ENCODE results near the gene TTC12. TPM values are rescaled to one million over a fixed set of nuclear protein-coding genes. Genes with fewer than 3 reads are reported as not detected.

TTC12 gene
- total and polyA plus RNA-seq, 2 of the 8 experiments (the other 6 are each of a cell fraction or from before 2014, with no cell fraction given): 4.7 to 9.0 TPM

DNA sequence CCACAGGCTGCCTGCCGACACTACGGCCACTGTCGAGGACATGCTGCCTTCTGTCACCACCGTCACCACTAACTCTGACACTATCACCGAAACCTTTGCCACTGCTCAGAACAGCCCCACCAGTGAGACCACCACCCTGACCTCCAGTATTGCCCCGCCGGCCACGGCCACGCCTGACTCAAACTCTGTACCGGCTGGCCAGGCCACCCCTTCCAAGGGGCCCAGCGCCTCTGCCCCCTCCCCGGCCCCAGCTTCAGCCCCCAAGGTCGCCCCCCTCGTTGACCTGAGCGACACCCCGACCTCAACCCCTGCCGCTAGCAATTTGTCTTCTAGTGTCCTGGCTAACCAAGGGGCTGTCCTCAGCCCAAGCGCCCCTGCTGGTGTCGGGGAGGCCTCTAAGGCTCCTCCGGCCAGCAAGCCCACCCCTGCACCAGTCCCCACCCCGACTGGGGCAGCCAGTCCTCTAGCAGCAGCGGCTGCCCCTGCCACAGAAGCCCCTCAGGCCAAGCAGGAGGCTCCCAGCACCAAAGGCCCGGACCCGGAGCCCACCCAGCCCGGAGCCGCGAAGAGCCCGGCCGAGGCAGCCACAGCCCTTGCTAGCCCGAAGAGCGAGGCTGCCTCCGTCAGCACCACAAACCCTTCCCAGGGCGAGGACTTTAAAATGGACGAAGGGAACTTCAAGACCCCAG lies 41.3 kb upstream of the TTC12 start:
- Histone ChIP-seq H3K9ac (replicated peaks in 1 of 4; ENCODE audit: extremely low read depth in 1 of 4, low read depth in 3 of 4, low read length in 3 of 4) (no peak overlapping the region), H3K4me1 (replicated peaks in 1 of 4; ENCODE audit: control insufficient read depth in 3 of 4, insufficient read depth in 4 of 4, low read length in 3 of 4) (no peaks in the 10 kb centered on the region), H3K4me2 (ENCODE audit: insufficient read depth in 1 of 2, low read depth in 2 of 2, low read length in 2 of 2) (no peak overlapping the region), H3K23ac (ENCODE audit: insufficient read length) (no peak overlapping the region), H4K20me1 (replicated peaks in 1 of 2; ENCODE audit: control insufficient read depth in 1 of 2, insufficient read depth in 2 of 2, low read length in 2 of 2) (no peaks in the 10 kb centered on the region), H4K8ac (ENCODE audit: extremely low read depth, insufficient read depth, low read length) (no peak overlapping the region), H3K4me3 (ENCODE audit: extremely low read depth in 1 of 4, insufficient read depth in 2 of 4, low read depth in 3 of 4, low read length in 4 of 4) (no peak overlapping the region), H3K79me1 (ENCODE audit: low read depth, low read length) (no peaks in the 10 kb centered on the region), H3K79me2 (ENCODE audit: control insufficient read depth in 1 of 2, insufficient read depth in 2 of 2, low read length in 2 of 2) (no peaks in the 10 kb centered on the region), H3K56ac (replicated peaks; ENCODE audit: insufficient read length, low read depth, low read length) (no peak overlapping the region), H2BK5ac (ENCODE audit: low read depth, low read length) (no peak overlapping the region), H3K36me3 (ENCODE audit: control insufficient read depth in 2 of 4, insufficient read depth in 4 of 4, low read length in 3 of 4) (no peaks in the 10 kb centered on the region), H2BK15ac (ENCODE audit: low read length) (no peak overlapping the region), H3K23me2 (ENCODE audit: low read depth, low read length) (no peaks in the 10 kb centered on the region), H3K27ac (ENCODE audit: low read depth, low read length) (no peak overlapping the region), H3K27me3 (replicated peaks in 1 of 4; ENCODE audit: control insufficient read depth in 3 of 4, extremely low read depth in 1 of 4, insufficient read depth in 3 of 4, low read length in 3 of 4) (no peaks in the 10 kb centered on the region), H2BK120ac (replicated peaks; ENCODE audit: low read depth, low read length) (no peak overlapping the region), H4K5ac (ENCODE audit: insufficient read length, low read depth, low read length) (no peak overlapping the region), H3K18ac (ENCODE audit: extremely low read depth, low read length) (no peak overlapping the region), H3K14ac (ENCODE audit: insufficient read length) (no peak overlapping the region), H2AK5ac (ENCODE audit: low read depth, low read length) (no peak overlapping the region), H3K4ac (replicated peaks; ENCODE audit: insufficient read length, low read depth, low read length) (no peak overlapping the region), H4K91ac (replicated peaks; ENCODE audit: insufficient read length, low read length) (no peak overlapping the region), H2AFZ (ENCODE audit: low read length) (no peak overlapping the region), H2BK12ac (ENCODE audit: low read depth, low read length) (peak overlapping the region; percentile 75; the same call in 1 of the 2 replicates), H2BK20ac (ENCODE audit: low read length) (no peak overlapping the region), H3K9me3 (ENCODE audit: insufficient read depth in 2 of 2, low read depth in 1 of 2, low read length in 1 of 2) (no peaks in the 10 kb centered on the region)
- POLR2A ChIA-PET (ENCODE audit: partially characterized antibody): no interaction called here
- 91% methylated on average over 28 of the region's 34 CpGs; no CpG with 5 or more reads in 1 of the 2 experiments for WGBS, 2 experiments (ENCODE audit: extremely low coverage in 1 of 2, insufficient coverage in 1 of 2, insufficient read length in 1 of 2, insufficient replicate concordance in 2 of 2, low coverage in 1 of 2, low lambda C conversion rate in 2 of 2, missing lambda C conversion rate in 1 of 2)
- FAIRE-seq: no peak
- DNase-seq (ENCODE audit: low read depth in 1 of 2, low spot score in 2 of 2): no peak
- CTCF ChIA-PET (ENCODE audit: partially characterized antibody): interaction anchor here (0.8 to 3.9 kb wide), 10 partner anchors 8 to 986 kb away, joined by 3 to 15 read pairs (median 6); no protein-coding TSS in a partner anchor
- no peak for TF ChIP-seq CEBPB (IDR thresholded peaks at IDR 0.05; ENCODE audit: low read depth, low read length)
- TF ChIP-seq NANOG (IDR thresholded peaks at IDR 0.05; ENCODE audit: insufficient read depth, low read depth, low read length, poor library complexity, severe bottlenecking): no peak
- TF ChIP-seq, protein P1, sequence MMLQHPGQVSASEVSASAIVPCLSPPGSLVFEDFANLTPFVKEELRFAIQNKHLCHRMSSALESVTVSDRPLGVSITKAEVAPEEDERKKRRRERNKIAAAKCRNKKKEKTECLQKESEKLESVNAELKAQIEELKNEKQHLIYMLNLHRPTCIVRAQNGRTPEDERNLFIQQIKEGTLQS (IDR thresholded peaks at IDR 0.05; ENCODE audit: insufficient read depth, low read depth, low read length): no peak
- no peak for TF ChIP-seq SAP30 (IDR thresholded peaks at IDR 0.05; ENCODE audit: insufficient read depth, insufficient replicate concordance, low read length)
- no peak for TF ChIP-seq PHF8 (conservative IDR thresholded peaks at IDR 0.05; ENCODE audit: low read depth, low read length)
- TF ChIP-seq ZNF274 (IDR thresholded peaks at IDR 0.05; ENCODE audit: borderline replicate concordance, extremely low read depth, low read length): no peak
- no peak for TF ChIP-seq RXRA (IDR thresholded peaks at IDR 0.05; ENCODE audit: insufficient read depth, low read depth, low read length)
- TF ChIP-seq, protein P2, sequence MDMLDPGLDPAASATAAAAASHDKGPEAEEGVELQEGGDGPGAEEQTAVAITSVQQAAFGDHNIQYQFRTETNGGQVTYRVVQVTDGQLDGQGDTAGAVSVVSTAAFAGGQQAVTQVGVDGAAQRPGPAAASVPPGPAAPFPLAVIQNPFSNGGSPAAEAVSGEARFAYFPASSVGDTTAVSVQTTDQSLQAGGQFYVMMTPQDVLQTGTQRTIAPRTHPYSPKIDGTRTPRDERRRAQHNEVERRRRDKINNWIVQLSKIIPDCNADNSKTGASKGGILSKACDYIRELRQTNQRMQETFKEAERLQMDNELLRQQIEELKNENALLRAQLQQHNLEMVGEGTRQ (IDR thresholded peaks at IDR 0.05; ENCODE audit: low read length): no peak
- TF ChIP-seq EGR1 (IDR thresholded peaks at IDR 0.05; ENCODE audit: borderline replicate concordance, low read depth, low read length): no peak
- TF ChIP-seq GABPA (IDR thresholded peaks at IDR 0.05; ENCODE audit: borderline replicate concordance, insufficient read depth, low read length): no peak
- no peak for TF ChIP-seq ASH2L (IDR thresholded peaks at IDR 0.05; ENCODE audit: low read length)
